ENCODE data around the gene CCDC88B. TPM values are rescaled to one million over a fixed set of nuclear protein-coding genes. Genes with fewer than 3 reads are reported as not detected.
A peak's percentile ranks its signal among the peaks of the same experiment; 100 is the strongest.

The CCDC88B gene
- total and polyA plus RNA-seq, 9 of the 15 experiments (the other 6 are each of a cell fraction or from before 2014, with no cell fraction given), result 0.13 to 18.1 (median 7.9) TPM

DNA sequence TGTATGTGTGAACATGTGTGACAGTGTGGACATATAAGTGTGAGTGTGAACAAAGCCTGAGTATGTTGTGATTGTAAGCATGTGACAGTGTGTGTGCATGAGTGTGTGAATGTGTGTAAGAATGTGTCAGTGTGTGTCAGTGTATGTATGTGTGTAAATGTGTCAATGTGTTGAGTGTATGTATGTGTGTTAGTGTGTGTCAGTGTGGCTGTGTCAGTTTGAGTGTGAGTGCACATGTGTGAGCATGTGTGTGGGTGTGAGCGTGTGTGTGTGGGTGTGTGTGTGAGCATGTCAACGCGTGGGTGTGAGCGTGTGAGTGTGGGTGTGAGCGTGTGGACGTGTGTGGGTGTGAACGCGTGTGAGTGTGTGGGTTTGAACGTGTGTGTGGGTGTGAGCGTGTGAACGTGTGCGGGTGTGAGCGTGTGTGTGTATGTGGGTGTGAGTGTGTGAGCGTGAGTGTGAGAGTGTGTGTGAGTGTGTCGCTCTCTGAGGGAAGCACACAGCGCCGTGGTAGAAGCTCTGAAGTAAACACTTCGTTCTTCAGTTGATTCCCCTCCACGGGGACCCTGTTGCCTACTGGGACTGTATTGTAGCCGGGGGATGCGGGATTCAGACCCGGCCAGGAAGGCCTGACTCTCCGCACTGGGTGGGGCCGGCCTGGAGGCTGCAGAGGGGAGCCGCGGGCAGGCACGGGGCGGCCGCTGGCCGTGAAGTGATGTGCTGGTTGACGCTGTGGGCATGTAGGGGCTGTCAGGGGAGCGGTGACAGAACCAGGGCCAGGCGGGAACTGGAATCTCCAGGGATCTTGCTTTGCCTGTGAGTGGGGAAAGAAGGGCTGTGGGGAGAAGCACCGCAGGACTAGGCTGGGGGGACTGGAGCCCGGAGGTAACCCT, 40.1 kb downstream of the CCDC88B start (continued):
- TF ChIP-seq, protein P1, sequence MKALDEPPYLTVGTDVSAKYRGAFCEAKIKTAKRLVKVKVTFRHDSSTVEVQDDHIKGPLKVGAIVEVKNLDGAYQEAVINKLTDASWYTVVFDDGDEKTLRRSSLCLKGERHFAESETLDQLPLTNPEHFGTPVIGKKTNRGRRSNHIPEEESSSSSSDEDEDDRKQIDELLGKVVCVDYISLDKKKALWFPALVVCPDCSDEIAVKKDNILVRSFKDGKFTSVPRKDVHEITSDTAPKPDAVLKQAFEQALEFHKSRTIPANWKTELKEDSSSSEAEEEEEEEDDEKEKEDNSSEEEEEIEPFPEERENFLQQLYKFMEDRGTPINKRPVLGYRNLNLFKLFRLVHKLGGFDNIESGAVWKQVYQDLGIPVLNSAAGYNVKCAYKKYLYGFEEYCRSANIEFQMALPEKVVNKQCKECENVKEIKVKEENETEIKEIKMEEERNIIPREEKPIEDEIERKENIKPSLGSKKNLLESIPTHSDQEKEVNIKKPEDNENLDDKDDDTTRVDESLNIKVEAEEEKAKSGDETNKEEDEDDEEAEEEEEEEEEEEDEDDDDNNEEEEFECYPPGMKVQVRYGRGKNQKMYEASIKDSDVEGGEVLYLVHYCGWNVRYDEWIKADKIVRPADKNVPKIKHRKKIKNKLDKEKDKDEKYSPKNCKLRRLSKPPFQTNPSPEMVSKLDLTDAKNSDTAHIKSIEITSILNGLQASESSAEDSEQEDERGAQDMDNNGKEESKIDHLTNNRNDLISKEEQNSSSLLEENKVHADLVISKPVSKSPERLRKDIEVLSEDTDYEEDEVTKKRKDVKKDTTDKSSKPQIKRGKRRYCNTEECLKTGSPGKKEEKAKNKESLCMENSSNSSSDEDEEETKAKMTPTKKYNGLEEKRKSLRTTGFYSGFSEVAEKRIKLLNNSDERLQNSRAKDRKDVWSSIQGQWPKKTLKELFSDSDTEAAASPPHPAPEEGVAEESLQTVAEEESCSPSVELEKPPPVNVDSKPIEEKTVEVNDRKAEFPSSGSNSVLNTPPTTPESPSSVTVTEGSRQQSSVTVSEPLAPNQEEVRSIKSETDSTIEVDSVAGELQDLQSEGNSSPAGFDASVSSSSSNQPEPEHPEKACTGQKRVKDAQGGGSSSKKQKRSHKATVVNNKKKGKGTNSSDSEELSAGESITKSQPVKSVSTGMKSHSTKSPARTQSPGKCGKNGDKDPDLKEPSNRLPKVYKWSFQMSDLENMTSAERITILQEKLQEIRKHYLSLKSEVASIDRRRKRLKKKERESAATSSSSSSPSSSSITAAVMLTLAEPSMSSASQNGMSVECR (CRISPR knock-in tag; IDR thresholded peaks at IDR 0.05), result 0 out of 2 replicates have a peak, but pooled peaks have one; percentile 20
- TF ChIP-seq, protein P2, sequence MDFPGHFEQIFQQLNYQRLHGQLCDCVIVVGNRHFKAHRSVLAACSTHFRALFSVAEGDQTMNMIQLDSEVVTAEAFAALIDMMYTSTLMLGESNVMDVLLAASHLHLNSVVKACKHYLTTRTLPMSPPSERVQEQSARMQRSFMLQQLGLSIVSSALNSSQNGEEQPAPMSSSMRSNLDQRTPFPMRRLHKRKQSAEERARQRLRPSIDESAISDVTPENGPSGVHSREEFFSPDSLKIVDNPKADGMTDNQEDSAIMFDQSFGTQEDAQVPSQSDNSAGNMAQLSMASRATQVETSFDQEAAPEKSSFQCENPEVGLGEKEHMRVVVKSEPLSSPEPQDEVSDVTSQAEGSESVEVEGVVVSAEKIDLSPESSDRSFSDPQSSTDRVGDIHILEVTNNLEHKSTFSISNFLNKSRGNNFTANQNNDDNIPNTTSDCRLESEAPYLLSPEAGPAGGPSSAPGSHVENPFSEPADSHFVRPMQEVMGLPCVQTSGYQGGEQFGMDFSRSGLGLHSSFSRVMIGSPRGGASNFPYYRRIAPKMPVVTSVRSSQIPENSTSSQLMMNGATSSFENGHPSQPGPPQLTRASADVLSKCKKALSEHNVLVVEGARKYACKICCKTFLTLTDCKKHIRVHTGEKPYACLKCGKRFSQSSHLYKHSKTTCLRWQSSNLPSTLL (IDR thresholded peaks at IDR 0.05), result no peak
- TF ChIP-seq SIRT6 (IDR thresholded peaks at IDR 0.05; ENCODE audit: low read depth, low read length) (no peak), ELF2 (CRISPR knock-in tag; IDR thresholded peaks at IDR 0.05) (no peak), ZNF785 (CRISPR knock-in tag; IDR thresholded peaks at IDR 0.05) (no peak), SIN3A (IDR thresholded peaks at IDR 0.05; ENCODE audit: borderline replicate concordance in 2 of 2, control insufficient read depth in 1 of 2, low read depth in 2 of 2, low read length in 2 of 2) (no peak), SREBF1 (IDR thresholded peaks at IDR 0.05; ENCODE audit: borderline replicate concordance, low read depth, low read length) (no peak), LCOR (CRISPR knock-in tag; IDR thresholded peaks at IDR 0.05) (no peak), ZKSCAN1 (IDR thresholded peaks at IDR 0.05; ENCODE audit: low read depth, low read length) (no peak), HNRNPUL1 (IDR thresholded peaks at IDR 0.05; ENCODE audit: low read length) (no peak), FOXK1 (CRISPR knock-in tag; IDR thresholded peaks at IDR 0.05; ENCODE audit: borderline replicate concordance) (no peak), ZNF311 (CRISPR knock-in tag; IDR thresholded peaks at IDR 0.05) (no peak), DNMT1 (IDR thresholded peaks at IDR 0.05) (no peak)
- TF ChIP-seq, protein P3, sequence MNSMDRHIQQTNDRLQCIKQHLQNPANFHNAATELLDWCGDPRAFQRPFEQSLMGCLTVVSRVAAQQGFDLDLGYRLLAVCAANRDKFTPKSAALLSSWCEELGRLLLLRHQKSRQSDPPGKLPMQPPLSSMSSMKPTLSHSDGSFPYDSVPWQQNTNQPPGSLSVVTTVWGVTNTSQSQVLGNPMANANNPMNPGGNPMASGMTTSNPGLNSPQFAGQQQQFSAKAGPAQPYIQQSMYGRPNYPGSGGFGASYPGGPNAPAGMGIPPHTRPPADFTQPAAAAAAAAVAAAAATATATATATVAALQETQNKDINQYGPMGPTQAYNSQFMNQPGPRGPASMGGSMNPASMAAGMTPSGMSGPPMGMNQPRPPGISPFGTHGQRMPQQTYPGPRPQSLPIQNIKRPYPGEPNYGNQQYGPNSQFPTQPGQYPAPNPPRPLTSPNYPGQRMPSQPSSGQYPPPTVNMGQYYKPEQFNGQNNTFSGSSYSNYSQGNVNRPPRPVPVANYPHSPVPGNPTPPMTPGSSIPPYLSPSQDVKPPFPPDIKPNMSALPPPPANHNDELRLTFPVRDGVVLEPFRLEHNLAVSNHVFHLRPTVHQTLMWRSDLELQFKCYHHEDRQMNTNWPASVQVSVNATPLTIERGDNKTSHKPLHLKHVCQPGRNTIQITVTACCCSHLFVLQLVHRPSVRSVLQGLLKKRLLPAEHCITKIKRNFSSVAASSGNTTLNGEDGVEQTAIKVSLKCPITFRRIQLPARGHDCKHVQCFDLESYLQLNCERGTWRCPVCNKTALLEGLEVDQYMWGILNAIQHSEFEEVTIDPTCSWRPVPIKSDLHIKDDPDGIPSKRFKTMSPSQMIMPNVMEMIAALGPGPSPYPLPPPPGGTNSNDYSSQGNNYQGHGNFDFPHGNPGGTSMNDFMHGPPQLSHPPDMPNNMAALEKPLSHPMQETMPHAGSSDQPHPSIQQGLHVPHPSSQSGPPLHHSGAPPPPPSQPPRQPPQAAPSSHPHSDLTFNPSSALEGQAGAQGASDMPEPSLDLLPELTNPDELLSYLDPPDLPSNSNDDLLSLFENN (IDR thresholded peaks at IDR 0.05; ENCODE audit: low read depth in 2 of 2, low read length in 2 of 2), result no peak
